Measurements from ENCODE around the gene PTPN20.

DNA sequence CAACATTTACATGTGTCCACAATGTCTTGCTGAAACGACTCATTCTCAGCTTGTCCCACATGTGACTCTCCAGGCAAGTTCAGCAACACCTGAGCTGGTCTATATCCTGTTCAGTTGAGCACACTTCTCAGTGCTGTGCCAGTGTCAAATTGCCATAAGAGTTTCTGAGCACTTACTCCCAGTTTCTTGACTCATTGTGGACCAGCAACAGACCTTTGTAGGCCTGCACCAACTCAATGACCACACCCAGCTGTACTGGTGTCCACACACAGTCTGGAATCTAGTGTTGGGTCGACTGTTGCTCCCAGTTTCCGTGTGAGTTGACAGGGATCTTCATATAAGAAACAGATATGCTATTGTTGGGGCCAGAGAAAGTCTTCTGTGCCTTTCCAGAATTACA is 88.0 kb downstream of the PTPN20 start:
- TF ChIP-seq EZH2 (IDR thresholded peaks at IDR 0.05) = no peak
- TF ChIP-seq FOXP2 (optimal IDR thresholded peaks at IDR 0.05; ENCODE audit: control extremely low read depth, extremely low read length, insufficient read depth) = no peak
